GM21529 (cell line): ENCODE measurements around the gene MAG.
"Not testable (repeated sequence)": the region's sequence is repeated elsewhere in the genome, so short reads cannot be mapped to it uniquely, and the experiment has no call there.

Experiments
- ATAC-seq: cut with Tn5 transposase; IDR thresholded peaks from one replicate; pipeline ENCODE4 v1.9.1; 2021; ENCODE audit not compliant: unreplicated experiment

The MAG gene

DNA sequence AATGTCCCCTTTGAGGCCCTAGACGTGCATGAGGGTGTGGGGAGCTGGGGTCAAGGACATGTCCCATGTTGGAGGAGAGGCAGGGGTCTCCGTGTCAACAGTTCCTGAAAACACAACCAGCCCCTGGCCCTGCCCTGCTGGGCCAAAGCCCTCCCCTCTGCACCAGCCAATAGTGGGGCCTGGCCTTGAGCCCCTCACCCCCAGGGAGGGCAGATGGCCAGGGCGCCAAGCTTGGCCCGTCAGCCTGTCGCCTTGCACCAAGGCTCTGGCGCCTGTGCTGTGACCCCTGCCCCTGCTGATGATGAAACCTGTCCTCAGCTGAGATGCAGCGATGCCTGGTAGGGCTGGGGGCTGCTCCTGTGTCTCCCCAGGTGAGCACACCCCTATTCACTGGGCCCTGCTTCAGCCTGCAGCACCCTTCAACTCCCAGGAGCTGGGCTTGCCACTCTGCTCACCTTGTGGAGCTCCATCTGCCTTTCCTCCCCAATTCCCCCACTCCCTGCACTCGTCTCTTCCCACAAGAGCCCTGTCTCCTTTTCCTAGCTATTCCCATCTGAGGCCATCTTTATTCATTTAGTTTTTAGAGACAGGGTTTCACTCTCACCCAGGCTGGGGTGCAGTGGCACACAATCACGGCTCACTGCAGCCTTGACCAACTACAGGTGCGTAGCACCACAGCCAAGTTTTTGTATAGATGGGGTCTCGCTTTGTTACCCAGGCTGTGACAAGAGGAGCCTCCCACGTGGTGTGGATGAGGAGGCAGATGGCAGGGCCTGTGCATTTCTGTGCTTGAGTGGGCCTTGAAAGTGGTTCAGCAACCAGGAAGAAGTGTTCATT lies 11.8 kb upstream of the MAG start:
- ATAC-seq: no peak

DNA sequence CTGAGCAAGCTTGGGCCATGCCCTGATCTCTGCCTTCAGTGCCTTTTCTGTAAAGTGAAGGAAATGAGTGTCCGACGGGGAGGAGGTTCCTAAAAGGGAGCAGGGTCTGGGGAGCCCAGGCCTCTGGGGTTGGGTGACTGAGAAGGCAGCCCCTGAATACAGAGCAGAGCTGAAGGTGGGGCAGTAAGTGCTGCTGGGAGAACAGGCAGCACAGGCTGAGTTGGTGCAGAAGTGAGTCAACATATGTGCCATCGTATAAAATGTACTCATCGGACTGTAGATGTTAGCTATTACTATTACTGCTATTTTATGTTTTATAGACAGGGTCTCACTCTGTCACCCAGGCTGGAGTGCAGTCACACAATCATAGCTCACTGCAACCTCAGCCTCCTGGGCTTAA lies 10.7 kb upstream of the MAG start:
- ATAC-seq: no peak

DNA sequence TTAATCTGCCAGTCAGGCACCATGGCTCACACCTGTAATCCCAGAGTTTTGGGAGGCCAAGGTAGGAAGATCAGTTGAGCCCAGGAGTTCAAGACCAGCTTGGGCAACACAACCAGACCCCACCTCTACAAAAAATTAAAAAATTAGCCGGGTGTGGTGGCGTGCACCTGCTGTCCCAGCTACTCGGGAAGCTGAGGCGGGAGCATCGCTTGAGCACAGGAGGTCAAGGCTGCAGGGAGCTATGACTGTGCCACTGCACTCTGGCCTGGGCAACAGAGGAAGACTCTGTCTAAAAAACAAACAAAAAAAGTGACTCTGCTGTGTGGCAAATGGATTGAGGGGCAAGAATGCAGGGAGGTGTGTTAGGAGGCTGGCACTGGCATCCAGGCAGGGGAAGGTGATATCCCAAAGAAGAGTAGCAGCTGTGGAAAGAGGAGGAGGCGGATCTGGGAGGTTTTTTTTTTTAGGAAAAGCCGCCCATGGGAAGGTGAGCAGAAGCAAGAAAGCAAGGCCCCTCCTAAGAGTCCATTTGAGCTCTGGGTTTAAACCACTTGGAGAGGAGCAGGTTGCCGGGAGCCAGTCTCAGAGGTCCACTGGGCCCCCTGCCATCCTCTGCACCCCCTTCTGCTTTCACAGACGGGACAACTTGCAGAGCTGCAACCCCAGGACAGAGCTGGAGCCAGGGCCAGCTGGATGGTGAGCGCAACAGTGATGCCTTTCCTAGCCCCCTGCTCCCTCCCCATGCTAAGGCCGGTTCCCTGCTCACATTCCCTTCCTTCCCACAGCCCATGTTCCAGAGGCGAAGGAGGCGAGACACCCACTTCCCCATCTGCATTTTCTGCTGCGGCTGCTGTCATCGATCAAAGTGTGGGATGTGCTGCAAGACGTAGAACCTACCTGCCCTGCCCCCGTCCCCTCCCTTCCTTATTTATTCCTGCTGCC lies 7.5 kb upstream of the MAG start:
- ATAC-seq: no peak

DNA sequence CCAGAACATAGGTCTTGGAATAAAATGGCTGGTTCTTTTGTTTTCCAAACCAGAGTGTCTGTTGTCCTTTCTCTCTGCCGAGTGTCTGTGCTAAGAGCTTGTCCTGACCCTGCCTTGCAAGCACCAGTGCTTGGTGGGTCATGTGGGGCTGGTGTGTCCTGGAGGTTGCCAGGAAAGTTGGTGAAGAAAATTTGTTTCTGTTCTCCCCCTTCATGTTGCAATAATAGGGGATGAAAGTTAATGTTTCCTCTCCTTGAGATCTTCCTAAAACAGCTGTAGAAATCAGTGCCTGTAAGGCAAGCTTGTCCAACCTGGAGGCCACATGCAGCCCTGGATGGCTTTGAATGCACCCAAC lies 6.9 kb upstream of the MAG start:
- no peak for ATAC-seq

DNA sequence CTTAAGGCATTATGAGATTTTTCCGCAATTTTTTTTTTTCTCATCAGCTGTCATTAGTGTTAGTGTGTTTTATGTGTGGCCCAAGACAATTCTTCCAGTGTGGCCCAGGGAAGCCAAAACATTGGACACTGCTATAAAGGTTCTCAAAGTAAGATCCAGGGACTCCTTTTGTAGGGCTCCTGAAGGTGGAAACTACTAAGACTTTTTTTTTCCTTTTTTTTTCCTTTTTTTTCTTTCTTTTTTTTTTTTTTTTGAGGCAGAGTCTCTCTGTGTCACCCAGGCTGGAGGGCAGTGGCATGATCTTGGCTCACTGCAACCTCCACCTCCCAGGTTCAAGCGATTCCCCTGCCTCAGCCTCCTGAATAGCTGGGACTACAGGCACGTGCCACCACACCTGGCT lies 6.5 kb upstream of the MAG start:
- not testable (repeated sequence) for ATAC-seq

DNA sequence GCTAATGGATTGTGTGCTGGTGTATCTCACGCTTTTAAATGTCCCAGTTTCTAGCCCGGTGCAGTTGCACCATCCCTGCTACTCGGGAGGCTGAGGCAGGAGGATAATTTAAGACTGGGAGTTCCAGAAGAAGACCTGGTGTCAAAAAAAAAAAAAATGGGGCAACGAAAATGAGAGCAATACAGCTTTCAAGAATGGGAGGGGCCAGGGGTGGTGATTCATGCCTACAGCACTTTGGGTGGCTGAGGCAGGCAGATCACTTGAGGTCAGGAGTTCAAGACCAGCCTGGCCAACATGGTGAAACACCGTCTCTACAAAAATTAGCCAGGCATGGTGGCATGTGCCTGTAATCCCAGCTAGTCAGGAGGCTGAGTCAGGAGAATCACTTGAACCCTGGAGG lies 5.9 kb upstream of the MAG start:
- not testable (repeated sequence) for ATAC-seq

DNA sequence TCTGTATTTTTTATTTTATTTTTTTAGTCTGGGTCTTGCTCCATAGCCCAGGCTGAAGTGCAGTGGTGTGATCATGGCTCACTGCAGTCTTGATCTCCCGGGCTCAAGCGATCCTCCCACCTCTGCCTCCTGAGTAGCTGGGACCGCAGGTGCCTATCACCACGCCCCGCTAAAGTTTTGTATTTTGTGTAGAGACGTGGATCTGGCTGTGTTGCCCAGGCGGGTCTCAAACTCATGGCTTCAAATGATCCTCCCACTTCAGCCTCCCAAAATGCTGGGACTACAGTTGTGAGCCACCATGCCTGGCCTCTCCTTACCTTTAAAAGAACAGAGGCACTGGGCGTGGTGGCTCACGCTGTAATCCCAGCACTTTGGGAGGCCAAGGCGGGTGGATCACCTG lies 4.2 kb upstream of the MAG start:
- no peak for ATAC-seq

GRCh38 chr19:35288331-35288730 lies 3.6 kb upstream of the MAG start:
- ATAC-seq: no peak

GRCh38 chr19:35288906-35289305 lies 3.1 kb upstream of the MAG start:
- ATAC-seq: no peak

DNA sequence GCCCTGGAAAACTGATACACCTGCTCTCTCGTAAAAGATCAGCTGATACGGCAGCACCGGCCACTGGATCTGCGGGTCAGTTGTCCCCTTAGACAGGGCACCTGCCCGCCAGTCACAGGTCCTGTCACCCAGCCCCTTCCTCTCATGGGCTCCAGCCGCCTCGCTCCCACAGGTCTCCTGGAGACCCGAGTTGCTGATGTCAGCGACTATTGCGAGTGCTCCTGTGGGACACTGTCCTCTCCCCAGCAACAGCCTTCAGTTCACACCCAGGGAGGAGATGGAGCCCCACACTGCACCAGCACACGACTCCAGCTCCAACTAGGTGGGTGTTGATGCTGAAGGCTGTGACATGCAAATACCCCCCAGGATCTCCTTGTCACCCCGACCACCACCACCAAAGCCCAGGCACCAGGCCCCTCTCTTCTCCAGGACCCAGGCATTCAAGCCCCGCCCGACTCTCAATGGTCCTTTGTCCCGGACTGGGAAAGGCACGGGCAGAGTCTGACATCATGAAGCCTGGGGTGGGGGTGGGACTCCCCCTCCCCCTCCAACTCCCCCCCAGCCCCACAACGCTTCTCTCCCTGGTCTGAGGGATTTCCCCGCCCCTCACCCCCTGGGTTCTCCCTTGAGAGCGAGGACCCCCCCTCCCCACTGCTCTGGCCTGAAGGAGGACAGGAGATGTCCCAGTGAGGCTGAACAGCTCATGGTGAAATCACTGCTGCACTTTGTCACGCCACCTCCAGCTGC lies 1.4 kb upstream of the MAG start:
- no peak for ATAC-seq

DNA sequence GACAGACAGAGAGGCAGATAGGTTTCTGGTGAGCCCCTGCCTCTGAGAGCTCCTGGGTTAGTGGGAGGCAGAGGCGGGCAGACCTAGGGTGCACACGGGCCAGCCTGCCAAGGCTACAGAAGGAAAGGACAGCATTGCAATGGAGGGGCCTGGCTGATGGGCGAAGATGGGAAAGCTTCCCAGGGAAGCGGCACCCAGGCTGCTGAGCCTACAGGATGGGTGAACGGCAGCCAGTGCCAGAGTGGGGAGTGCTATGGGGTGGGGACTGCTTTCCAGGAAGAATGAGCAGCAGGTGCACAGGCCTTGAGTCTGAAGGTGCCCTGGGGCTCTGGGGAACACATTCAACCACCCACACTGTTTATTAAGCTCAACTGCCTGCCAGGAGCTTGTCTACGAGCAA lies 702 bp upstream of the MAG start:
- ATAC-seq: no peak

- no peak for ATAC-seq
Observed at GRCh38 chr19:35292421-35293362, 731 bp downstream of the MAG start.

DNA sequence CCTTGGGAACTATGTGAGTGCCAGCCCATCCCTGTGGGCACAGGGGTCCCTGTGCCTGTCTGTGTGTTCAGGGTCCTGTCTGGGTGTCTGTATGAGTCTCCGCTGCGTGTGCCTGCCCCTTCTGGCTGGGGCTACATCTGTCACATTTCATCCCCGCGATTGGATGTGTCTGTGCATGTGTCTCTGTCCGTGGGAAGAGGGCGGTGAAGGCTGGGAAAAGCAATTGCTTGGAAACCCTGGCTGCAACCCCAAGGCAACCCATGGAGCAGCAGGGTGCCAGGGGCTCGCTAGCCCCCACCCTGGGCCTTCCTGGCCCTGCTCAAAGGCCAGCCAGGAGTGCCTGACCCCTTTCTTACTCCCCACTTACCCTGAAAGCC lies 1.4 kb downstream of the MAG start:
- no peak for ATAC-seq

DNA sequence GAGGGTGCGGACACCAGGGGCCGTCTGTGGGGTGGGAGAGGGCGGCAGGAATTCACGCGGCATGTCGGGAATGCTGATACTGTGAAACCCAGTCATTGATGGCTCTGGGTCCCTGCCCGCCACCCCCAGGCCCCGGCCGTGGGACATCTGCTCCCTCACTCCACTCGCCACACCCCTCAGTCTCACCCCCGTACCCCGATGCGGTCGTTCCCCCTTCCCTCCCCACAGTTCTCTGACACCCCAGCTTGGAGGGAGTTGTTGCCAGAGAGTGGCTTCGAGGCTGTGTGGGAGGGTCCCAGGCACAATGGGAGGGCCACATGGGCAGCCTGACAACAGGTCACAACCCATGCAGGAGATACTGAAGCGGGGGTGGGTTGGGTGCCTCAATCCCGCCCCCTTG lies 1.8 kb downstream of the MAG start:
- ATAC-seq: no peak

DNA sequence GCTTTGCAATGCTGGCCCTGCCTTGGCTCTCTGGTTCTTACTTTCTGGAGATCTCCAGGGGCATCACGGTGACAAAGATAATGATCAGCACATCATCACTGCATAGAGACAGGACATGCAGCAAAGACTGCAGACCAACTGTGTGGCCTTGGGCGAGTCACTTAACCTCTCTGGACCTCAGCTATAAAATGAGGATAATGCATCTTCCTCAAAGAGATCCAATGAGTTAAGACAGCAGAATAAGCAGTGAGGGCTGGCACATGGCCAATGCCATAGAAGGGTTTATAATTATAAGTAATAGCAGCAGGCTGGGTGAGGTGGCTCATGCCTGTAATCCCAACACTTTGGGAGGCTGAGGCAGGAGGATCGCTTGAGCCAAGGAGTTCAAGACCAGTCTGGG lies 2.4 kb downstream of the MAG start:
- ATAC-seq: no peak

- ATAC-seq: no peak
Observed at GRCh38 chr19:35294859-35295791, 3.2 kb downstream of the MAG start.

- ATAC-seq: no peak
Observed at GRCh38 chr19:35295792-35296462, 4.0 kb downstream of the MAG start.

DNA sequence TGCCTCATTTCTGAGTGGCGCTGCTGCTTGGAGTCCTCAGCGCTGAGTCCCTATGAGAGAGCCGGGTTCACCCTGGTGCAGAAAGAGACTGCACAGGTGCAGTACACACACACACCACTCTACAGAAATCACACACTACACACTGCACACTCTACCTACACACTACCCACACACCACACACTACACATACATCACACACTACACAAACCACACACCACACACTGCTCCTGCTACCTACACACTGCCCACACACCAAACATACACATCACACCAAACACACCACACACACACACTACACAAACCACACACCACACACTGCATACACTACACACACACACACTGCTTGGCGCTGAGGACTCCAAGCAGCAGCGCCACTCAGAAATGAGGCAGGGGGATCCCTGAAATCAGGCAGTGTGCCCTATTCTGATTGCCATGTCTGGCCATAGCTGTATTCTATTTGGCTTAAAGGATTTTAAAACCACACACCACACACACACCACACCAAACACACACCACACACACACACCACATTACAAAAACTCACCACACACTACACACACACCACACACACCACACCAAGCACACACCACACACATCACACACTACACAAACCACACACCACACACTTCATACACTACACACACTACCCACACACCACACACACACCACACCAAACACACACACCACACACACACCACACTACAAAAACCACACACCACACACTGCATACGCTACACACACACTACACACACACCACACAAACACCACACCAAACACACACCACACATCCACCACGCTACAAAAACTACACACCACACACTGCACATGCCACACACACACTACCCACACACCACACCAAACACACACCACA lies 4.9 kb downstream of the MAG start:
- ATAC-seq: no peak
